ENCODE data around the gene SLC23A1.

The SLC23A1 gene

GRCh38 chr5:139406963-139407362, 23.9 kb upstream of the SLC23A1 start:
- no peak for DNase-seq

GRCh38 chr5:139404484-139404840, 21.4 kb upstream of the SLC23A1 start:
- no peak for DNase-seq

GRCh38 chr5:139403787-139404483, 20.8 kb upstream of the SLC23A1 start, which contains the start of gene SPATA24:
TSS of gene SPATA24 (minus strand) at chr5:139404089. CDS start at chr5:139404060, 29 bp downstream.
- peak; percentile 98 for DNase-seq

- no peak for DNase-seq
These were observed 20.3 kb upstream of the SLC23A1 start for GRCh38 chr5:139403418-139403786.

GRCh38 chr5:139402561-139403158, 19.6 kb upstream of the SLC23A1 start:
- DNase-seq: peak; percentile 36

GRCh38 chr5:139401546-139401945, 18.4 kb upstream of the SLC23A1 start:
- DNase-seq: no peak

- no peak for DNase-seq
These were observed 16.5 kb upstream of the SLC23A1 start for GRCh38 chr5:139399501-139400121.

GRCh38 chr5:139397921-139398320, 14.8 kb upstream of the SLC23A1 start:
- DNase-seq: no peak

GRCh38 chr5:139396691-139397090, 13.6 kb upstream of the SLC23A1 start:
- no peak for DNase-seq

- no peak for DNase-seq
These were observed 12.9 kb upstream of the SLC23A1 start for GRCh38 chr5:139395844-139396640.

- DNase-seq: no peak
These were observed 11.8 kb upstream of the SLC23A1 start, which contains the start of gene PROB1 for GRCh38 chr5:139394654-139395566. TSS of gene PROB1 (minus strand) at chr5:139395104. CDS start at chr5:139395081, 23 bp downstream.

- peak; percentile 67 for DNase-seq
These were observed 11.1 kb upstream of the SLC23A1 start for GRCh38 chr5:139394123-139394653.

GRCh38 chr5:139393497-139394122, 10.5 kb upstream of the SLC23A1 start:
- no peak for DNase-seq

GRCh38 chr5:139392678-139393496, 9.8 kb upstream of the SLC23A1 start:
- peak; percentile 83 for DNase-seq

GRCh38 chr5:139392324-139392677, 9.2 kb upstream of the SLC23A1 start:
- no peak for DNase-seq

GRCh38 chr5:139391570-139392323, 8.7 kb upstream of the SLC23A1 start:
- DNase-seq: no peak

GRCh38 chr5:139390639-139391569, 7.8 kb upstream of the SLC23A1 start:
- DNase-seq: no peak
